ENCODE measurements around the gene TERC. TPM values are rescaled to one million over a fixed set of nuclear protein-coding genes. Genes with fewer than 3 reads are reported as not detected.

The TERC gene
- total and polyA plus RNA-seq, 4 donors: 0.90 to 43.4 (median 15.0) TPM

DNA sequence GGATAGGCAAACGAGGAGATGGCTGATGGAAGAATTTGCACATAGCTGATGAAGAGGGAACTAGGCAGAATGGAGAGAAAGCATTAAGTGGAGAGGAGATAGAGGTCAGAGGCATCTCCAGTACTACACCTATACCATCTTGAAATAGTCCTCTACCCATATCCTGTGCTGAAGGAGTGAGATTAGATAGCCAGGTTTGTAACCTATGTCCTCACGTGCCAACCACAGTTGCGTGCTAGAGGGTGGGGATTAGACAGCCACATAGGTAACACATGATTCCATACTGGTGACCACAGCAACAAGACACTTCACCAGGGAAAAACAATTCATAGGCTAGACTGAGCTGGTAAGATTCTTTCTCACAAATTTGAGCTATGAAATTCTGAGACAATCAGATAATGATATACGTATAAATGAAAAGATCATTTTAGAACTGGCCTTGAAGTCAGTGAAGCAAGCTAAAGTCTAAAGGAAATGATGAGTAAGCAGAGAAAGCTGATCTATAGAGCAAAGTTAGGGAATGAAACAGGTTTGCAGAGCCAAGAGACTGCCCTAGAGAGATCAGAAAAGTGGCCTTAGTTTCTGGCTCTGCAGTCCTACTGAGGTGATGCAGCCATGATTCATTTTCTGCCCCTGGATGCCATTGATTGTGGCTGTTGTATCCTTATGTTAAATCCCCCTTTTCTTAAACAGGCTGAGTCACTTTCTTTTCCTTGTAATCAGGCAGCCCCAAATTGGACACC, 26.0 kb upstream of the TERC start:
- no peaks in the 10 kb centered on the region for H3K4me1 ChIP-seq (ENCODE audit: control insufficient read depth, insufficient read depth, low read length)
- no peaks in the 10 kb centered on the region for H3K9me3 ChIP-seq (ENCODE audit: control insufficient read depth, insufficient read depth, low read length)
- no peak for DNase-seq (ENCODE audit: low read depth in 4 of 6, low spot score in 6 of 6)
- 93% methylated on average over 2 of the region's 4 CpGs for WGBS (ENCODE audit: insufficient coverage)
- H3K36me3 ChIP-seq (ENCODE audit: control insufficient read depth, insufficient read depth, low read length): peaks cover 4% of the 10 kb centered on the region
- H3K27ac ChIP-seq (ENCODE audit: low read depth, low read length): no peak overlapping the region
- no peak overlapping the region for H3K4me3 ChIP-seq (ENCODE audit: low read depth, low read length)
- no peaks in the 10 kb centered on the region for H3K27me3 ChIP-seq (ENCODE audit: control insufficient read depth, insufficient read depth, low read length)

DNA sequence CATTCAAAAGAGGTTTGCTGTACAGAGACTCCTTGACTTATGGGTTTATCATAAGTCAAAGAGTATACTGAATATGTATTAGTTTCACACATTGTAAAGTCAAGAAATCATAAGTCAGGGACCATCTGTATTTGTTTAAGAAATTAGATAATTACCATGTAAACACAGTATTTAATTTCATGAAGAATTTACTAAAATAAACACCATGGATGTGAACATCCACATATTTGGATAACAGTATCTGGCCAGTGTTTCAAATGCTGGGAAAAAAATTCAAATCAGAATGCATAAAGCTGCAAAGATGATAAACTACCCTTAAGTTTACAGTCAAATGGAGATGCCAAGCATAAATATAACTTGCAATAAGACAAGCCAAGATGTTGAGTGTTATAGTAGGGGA, 25.4 kb upstream of the TERC start:
- Histone ChIP-seq H3K9me3 (ENCODE audit: control insufficient read depth, insufficient read depth, low read length) (no peaks in the 10 kb centered on the region), H3K4me3 (ENCODE audit: low read depth, low read length) (no peak overlapping the region), H3K27me3 (ENCODE audit: control insufficient read depth, insufficient read depth, low read length) (no peaks in the 10 kb centered on the region), H3K36me3 (ENCODE audit: control insufficient read depth, insufficient read depth, low read length) (peaks cover 4% of the 10 kb centered on the region), H3K27ac (ENCODE audit: low read depth, low read length) (no peak overlapping the region), H3K4me1 (ENCODE audit: control insufficient read depth, insufficient read depth, low read length) (no peaks in the 10 kb centered on the region)
- DNase-seq (ENCODE audit: low read depth in 4 of 6, low spot score in 6 of 6): no peak

DNA sequence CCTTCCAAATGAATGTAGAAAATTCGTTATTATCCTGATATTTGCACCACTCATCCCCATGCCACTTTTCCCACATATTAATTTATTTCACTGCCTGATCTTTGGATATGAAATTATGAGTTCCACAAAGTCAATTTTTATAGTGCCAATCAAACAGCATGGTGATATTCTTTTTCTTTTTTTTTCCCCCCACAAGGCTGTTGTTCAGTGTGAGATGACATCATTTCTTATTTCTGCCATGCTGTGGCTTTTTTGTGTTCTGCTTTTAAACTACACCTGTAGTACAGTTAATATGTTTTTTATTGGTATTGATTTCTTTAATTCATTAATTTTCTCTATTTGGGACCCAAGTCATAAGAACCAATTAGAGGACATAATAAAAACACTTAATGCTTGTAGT, 22.9 kb upstream of the TERC start:
- Histone ChIP-seq H3K4me1 (ENCODE audit: control insufficient read depth, insufficient read depth, low read length) (no peaks in the 10 kb centered on the region), H3K27ac (ENCODE audit: low read depth, low read length) (no peak overlapping the region), H3K36me3 (ENCODE audit: control insufficient read depth, insufficient read depth, low read length) (peaks cover 4% of the 10 kb centered on the region), H3K27me3 (ENCODE audit: control insufficient read depth, insufficient read depth, low read length) (no peaks in the 10 kb centered on the region), H3K9me3 (ENCODE audit: control insufficient read depth, insufficient read depth, low read length) (no peaks in the 10 kb centered on the region), H3K4me3 (ENCODE audit: low read depth, low read length) (no peak overlapping the region)
- DNase-seq (ENCODE audit: low read depth in 4 of 6, low spot score in 6 of 6): no peak
- WGBS (ENCODE audit: insufficient coverage): no CpG with 5 or more reads among the region's 1 CpG

DNA sequence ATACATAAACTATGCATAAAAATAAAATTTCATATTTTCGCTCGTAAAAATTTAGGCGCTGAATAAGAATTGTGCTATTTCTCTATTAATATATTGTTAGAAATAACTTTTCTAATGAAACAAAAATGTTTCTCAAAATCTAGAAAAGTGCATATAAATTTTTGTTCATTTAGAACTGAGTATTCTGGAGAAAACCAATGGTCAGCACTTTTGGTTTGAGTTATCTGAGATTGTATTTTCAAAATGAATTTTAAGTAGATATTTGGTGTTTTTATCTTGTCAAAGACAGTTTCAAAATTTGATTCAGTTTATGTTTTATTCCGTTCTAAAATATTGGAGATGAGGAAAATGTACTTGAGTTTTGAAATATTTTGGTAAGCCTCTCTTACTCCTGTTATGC, 22.3 kb upstream of the TERC start:
- no peaks in the 10 kb centered on the region for H3K4me1 ChIP-seq (ENCODE audit: control insufficient read depth, insufficient read depth, low read length)
- DNase-seq (ENCODE audit: low read depth in 4 of 6, low spot score in 6 of 6): no peak
- no peaks in the 10 kb centered on the region for H3K9me3 ChIP-seq (ENCODE audit: control insufficient read depth, insufficient read depth, low read length)
- WGBS (ENCODE audit: insufficient coverage): no CpG with 5 or more reads among the region's 4 CpGs
- H3K4me3 ChIP-seq (ENCODE audit: low read depth, low read length): no peak overlapping the region
- no peaks in the 10 kb centered on the region for H3K27me3 ChIP-seq (ENCODE audit: control insufficient read depth, insufficient read depth, low read length)
- H3K27ac ChIP-seq (ENCODE audit: low read depth, low read length): no peak overlapping the region
- peaks cover 4% of the 10 kb centered on the region for H3K36me3 ChIP-seq (ENCODE audit: control insufficient read depth, insufficient read depth, low read length)

DNA sequence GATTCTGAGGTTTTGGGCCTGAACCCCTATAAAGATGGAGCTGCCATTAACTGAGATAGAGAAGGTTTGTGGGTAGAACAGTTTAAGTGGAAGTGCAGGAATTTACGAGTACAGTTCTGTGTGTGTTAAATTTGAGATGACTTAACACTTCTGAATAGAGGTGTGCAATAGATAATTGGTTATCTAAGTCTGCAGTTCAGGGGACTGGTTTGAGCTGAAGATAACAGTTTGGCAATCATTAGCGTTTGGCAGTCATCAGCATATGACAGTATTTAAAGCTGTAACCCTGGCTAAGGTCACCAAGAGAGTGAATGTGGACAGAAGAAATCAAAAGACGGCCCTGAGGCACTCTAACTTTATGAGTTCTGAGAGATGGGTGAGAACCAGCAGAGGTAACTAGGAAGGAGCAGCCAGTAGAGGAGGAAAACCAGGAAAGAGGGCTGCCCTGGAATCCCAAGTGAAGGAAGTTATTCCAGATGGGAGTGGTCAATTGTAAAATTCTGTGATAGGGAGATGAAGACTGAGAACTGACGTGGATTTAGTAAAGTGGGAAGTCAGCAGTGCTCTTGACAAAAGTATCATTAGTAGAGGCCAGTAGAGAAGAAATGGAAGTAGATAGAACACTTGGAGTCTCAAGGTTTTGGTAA, 16.5 kb upstream of the TERC start:
- no peaks in the 10 kb centered on the region for H3K27me3 ChIP-seq (ENCODE audit: control insufficient read depth, insufficient read depth, low read length)
- no peaks in the 10 kb centered on the region for H3K4me1 ChIP-seq (ENCODE audit: control insufficient read depth, insufficient read depth, low read length)
- H3K27ac ChIP-seq (ENCODE audit: low read depth, low read length): no peak overlapping the region
- 95% methylated on average over 4 of the region's 4 CpGs for WGBS (ENCODE audit: insufficient coverage)
- no peaks in the 10 kb centered on the region for H3K9me3 ChIP-seq (ENCODE audit: control insufficient read depth, insufficient read depth, low read length)
- no peak for DNase-seq (ENCODE audit: low read depth in 4 of 6, low spot score in 6 of 6)
- H3K36me3 ChIP-seq (ENCODE audit: control insufficient read depth, insufficient read depth, low read length): peaks cover 23% of the 10 kb centered on the region
- H3K4me3 ChIP-seq (ENCODE audit: low read depth, low read length): no peak overlapping the region

DNA sequence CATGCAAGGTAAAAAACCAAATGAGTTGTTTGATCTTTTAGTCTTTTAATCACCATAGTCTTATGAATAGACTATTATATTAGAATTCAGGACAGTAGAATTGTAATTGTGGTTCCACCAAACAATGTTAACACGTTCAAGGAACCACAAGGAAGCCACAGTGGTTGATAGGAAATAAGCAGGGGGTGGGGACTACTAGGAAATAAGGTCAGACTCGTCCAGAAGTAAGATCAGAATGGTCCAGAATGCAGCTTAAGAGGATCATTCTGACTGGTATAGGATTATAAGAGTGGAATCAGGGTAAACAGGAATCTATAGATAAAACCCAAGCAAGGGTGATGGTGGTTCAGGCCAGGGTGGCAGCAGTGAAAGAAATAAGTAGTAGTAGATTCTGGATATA, 15.9 kb upstream of the TERC start:
- peaks cover 23% of the 10 kb centered on the region for H3K36me3 ChIP-seq (ENCODE audit: control insufficient read depth, insufficient read depth, low read length)
- H3K4me1 ChIP-seq (ENCODE audit: control insufficient read depth, insufficient read depth, low read length): no peaks in the 10 kb centered on the region
- no peak for DNase-seq (ENCODE audit: low read depth in 4 of 6, low spot score in 6 of 6)
- H3K4me3 ChIP-seq (ENCODE audit: low read depth, low read length): no peak overlapping the region
- H3K27ac ChIP-seq (ENCODE audit: low read depth, low read length): no peak overlapping the region
- H3K27me3 ChIP-seq (ENCODE audit: control insufficient read depth, insufficient read depth, low read length): no peaks in the 10 kb centered on the region
- WGBS (ENCODE audit: insufficient coverage): 75% methylated on average over 1 of the region's 2 CpGs
- H3K9me3 ChIP-seq (ENCODE audit: control insufficient read depth, insufficient read depth, low read length): no peaks in the 10 kb centered on the region

DNA sequence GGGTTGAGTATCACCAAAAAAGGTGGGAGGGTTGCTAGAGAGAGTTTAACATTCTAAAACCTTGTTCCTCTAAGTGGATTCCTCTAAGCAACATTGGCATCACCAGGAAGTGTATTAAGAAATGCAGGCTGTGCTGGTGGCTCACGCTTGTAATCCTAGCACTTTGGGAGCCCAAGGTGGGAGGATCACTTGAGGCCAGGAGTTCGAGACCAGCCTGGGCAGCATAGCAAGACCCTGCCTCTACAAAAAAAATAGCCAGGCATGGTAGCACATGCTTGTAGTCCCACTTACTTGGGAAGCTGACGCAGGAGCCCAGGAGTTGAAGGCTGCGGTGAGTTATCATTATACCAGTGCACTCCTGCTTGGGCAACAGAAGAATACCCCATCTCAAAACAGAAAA, 13.0 kb upstream of the TERC start:
- Histone ChIP-seq H3K4me3 (ENCODE audit: low read depth, low read length) (no peak overlapping the region), H3K27me3 (ENCODE audit: control insufficient read depth, insufficient read depth, low read length) (no peaks in the 10 kb centered on the region), H3K4me1 (ENCODE audit: control insufficient read depth, insufficient read depth, low read length) (peaks cover 3% of the 10 kb centered on the region), H3K9me3 (ENCODE audit: control insufficient read depth, insufficient read depth, low read length) (no peaks in the 10 kb centered on the region), H3K36me3 (ENCODE audit: control insufficient read depth, insufficient read depth, low read length) (peaks cover 25% of the 10 kb centered on the region), H3K27ac (ENCODE audit: low read depth, low read length) (no peak overlapping the region)
- no peak for DNase-seq (ENCODE audit: low read depth in 4 of 6, low spot score in 6 of 6)
- WGBS (ENCODE audit: insufficient coverage): 74% methylated on average over 4 of the region's 4 CpGs

DNA sequence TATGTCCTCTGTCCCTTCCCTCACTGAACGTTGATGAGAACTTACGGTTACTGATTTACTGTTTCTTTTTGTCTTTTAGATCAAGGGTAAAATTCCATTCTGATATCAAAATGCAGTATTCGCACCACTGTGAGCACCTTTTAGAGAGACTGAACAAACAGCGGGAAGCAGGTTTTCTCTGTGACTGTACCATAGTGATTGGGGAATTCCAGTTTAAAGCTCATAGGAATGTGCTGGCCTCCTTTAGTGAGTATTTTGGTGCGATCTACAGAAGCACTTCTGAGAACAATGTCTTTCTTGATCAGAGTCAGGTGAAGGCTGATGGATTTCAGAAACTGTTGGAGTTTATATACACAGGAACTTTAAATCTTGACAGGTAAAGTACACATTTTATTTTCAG, 9.3 kb upstream of the TERC start:
- Histone ChIP-seq H3K27me3 (ENCODE audit: control insufficient read depth, insufficient read depth, low read length) (no peaks in the 10 kb centered on the region), H3K4me1 (ENCODE audit: control insufficient read depth, insufficient read depth, low read length) (peaks cover 3% of the 10 kb centered on the region), H3K4me3 (ENCODE audit: low read depth, low read length) (peak overlapping the region; percentile 100), H3K36me3 (ENCODE audit: control insufficient read depth, insufficient read depth, low read length) (peaks cover 14% of the 10 kb centered on the region), H3K27ac (ENCODE audit: low read depth, low read length) (no peak overlapping the region), H3K9me3 (ENCODE audit: control insufficient read depth, insufficient read depth, low read length) (no peaks in the 10 kb centered on the region)
- no peak for DNase-seq (ENCODE audit: low read depth in 4 of 6, low spot score in 6 of 6)
- 93% methylated on average over 2 of the region's 5 CpGs for WGBS (ENCODE audit: insufficient coverage)

DNA sequence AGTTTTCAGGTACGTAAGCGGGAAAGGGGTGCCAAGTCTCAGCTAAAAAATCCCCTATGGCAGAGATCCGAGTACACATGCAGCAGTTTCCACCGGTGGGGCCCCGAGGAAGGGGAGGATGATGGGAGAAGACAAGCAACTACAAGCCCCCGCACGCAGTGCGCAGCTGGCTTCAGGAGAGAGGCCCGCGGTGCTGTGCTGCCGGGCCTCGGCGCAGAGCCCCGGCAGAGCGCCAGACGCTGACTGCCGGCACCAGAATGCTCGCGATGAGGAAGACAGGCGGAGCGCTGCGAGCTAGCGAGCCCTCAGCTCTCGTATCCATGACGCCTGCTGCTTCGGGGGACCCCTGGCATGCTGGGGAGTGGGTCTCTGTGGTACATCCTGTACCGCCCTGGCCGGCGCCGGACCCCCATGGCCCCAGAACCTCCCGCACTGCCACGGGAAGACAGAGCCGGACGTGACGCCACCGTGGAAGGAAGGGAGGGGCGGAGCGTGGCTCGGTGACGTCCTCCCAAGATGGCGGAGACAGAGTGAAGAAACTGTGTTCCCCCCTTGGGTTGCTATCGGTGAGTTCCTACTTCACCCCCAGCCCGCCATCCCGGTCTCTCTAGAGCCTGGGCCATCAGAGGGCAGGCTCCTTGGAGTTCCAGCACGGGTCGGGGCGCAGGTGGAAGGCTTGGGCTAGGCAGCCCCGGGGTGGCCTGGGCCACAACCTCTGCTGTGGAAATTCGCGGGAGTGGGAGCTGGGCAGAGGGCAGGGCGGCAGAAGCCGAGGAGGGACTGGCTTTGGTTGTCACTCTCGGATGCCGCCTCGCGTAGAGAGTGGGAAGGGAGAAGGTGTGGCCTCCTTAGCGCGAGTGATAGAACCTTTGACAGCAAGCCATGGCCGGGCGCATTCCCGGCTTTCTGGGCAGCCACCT, 8.3 kb upstream of the TERC start, which contains the start of gene MYNN:
TSS of gene MYNN (plus strand) at position 500 of the 920 bp plus-strand sequence. CDS start 900 bp downstream, outside the sequence.
- peaks cover 10% of the 10 kb centered on the region for H3K36me3 ChIP-seq (ENCODE audit: control insufficient read depth, insufficient read depth, low read length)
- peak within 1 kb of the TSS; percentile 100 for H3K4me3 ChIP-seq (ENCODE audit: low read depth, low read length)
- peak; percentile 87 to 98 (median 90) for DNase-seq (ENCODE audit: low read depth in 4 of 6, low spot score in 6 of 6)
- no peaks in the 10 kb centered on the region for H3K9me3 ChIP-seq (ENCODE audit: control insufficient read depth, insufficient read depth, low read length)
- peak within 1 kb of the TSS; percentile 98 for H3K27ac ChIP-seq (ENCODE audit: low read depth, low read length)
- H3K4me1 ChIP-seq (ENCODE audit: control insufficient read depth, insufficient read depth, low read length): peaks cover 3% of the 10 kb centered on the region
- H3K27me3 ChIP-seq (ENCODE audit: control insufficient read depth, insufficient read depth, low read length): no peaks in the 10 kb centered on the region
- under 1% methylated on average over 55 of the region's 61 CpGs for WGBS (ENCODE audit: insufficient coverage)
